HG03045 (cell line): ENCODE data around the gene PRDX1.
A peak's percentile ranks its signal among the peaks of the same experiment; 100 is the strongest.

Experiments
- ATAC-seq: cut with Tn5 transposase; IDR thresholded peaks from one replicate; pipeline ENCODE4 v1.9.1; 2021; ENCODE audit warnings: mild to moderate bottlenecking, moderate library complexity; ENCODE audit not compliant: unreplicated experiment

Gene PRDX1

GRCh38 chr1:45521413-45522323 is at the start of gene PRDX1:
Gene PRDX1 (minus strand): TSS chr1:45521884. CDS start chr1:45519043, 2,841 bp downstream.
- ATAC-seq: peak; percentile 80

GRCh38 chr1:45570631-45571030 is 48.9 kb upstream of the PRDX1 start:
- no peak for ATAC-seq

- ATAC-seq: no peak
These were observed 48.4 kb upstream of the PRDX1 start for GRCh38 chr1:45569962-45570581.

GRCh38 chr1:45569571-45569961 is 47.9 kb upstream of the PRDX1 start:
- ATAC-seq: no peak

GRCh38 chr1:45568421-45568820 is 46.7 kb upstream of the PRDX1 start:
- no peak for ATAC-seq

- ATAC-seq: no peak
These were observed 46.2 kb upstream of the PRDX1 start for GRCh38 chr1:45567911-45568310.

GRCh38 chr1:45566722-45567121 is 45.0 kb upstream of the PRDX1 start:
- ATAC-seq: no peak

- no peak for ATAC-seq
These were observed 42.2 kb upstream of the PRDX1 start for GRCh38 chr1:45563843-45564242.

- ATAC-seq: no peak
These were observed 35.8 kb upstream of the PRDX1 start for GRCh38 chr1:45557422-45557944.

GRCh38 chr1:45554198-45554597 is 32.5 kb upstream of the PRDX1 start:
- ATAC-seq: no peak

- ATAC-seq: no peak
These were observed 30.6 kb upstream of the PRDX1 start for GRCh38 chr1:45552331-45552730.

- no peak for ATAC-seq
These were observed 30.0 kb upstream of the PRDX1 start for GRCh38 chr1:45551684-45552083.

- ATAC-seq: peak; percentile 92
These were observed 29.0 kb upstream of the PRDX1 start, which contains the start of gene AKR1A1 for GRCh38 chr1:45550401-45551351. Gene AKR1A1 (plus strand): TSS chr1:45550826. CDS start chr1:45561795, 10,969 bp downstream.

- no peak for ATAC-seq
These were observed 24.0 kb upstream of the PRDX1 start for GRCh38 chr1:45545553-45546310.

GRCh38 chr1:45545019-45545493 is 23.4 kb upstream of the PRDX1 start:
- ATAC-seq: peak; percentile 62

GRCh38 chr1:45544530-45544929 is 22.8 kb upstream of the PRDX1 start:
- ATAC-seq: no peak

GRCh38 chr1:45543581-45544417 is 22.1 kb upstream of the PRDX1 start:
- ATAC-seq: peak; percentile 65

GRCh38 chr1:45542591-45542990 is 20.9 kb upstream of the PRDX1 start:
- no peak for ATAC-seq

GRCh38 chr1:45541193-45541592 is 19.5 kb upstream of the PRDX1 start:
- no peak for ATAC-seq
